NCI-H526 (cell line): ENCODE measurements around the gene TMEM143.
A peak's percentile ranks its signal among the peaks of the same experiment; 100 is the strongest.

ENCODE experiments used
- DNase-seq, 2 experiments: peaks; one replicate each; lab custom pipeline; 2025; lab: John Stamatoyannopoulos, UW

The TMEM143 gene

GRCh38 chr19:48359123-48359522, 4.6 kb downstream of the TMEM143 start:
- DNase-seq = no peak

GRCh38 chr19:48355365-48355954, 8.3 kb downstream of the TMEM143 start:
- no peak for DNase-seq

GRCh38 chr19:48354332-48354992, 9.3 kb downstream of the TMEM143 start:
- DNase-seq = no peak

GRCh38 chr19:48353677-48354076, 10.1 kb downstream of the TMEM143 start:
- no peak for DNase-seq

GRCh38 chr19:48351341-48351752, 12.4 kb downstream of the TMEM143 start:
- DNase-seq = peak; percentile 89 to 95

- peak in 1 of 2 experiments; percentile 65 for DNase-seq
Measured at GRCh38 chr19:48350856-48351255, 12.9 kb downstream of the TMEM143 start.

GRCh38 chr19:48348737-48349136, 15.0 kb downstream of the TMEM143 start:
- DNase-seq = no peak

GRCh38 chr19:48348045-48348444, 15.7 kb downstream of the TMEM143 start:
- DNase-seq = no peak

- DNase-seq = no peak
Measured at GRCh38 chr19:48346191-48346590, 17.5 kb downstream of the TMEM143 start.

GRCh38 chr19:48344892-48345291, 18.8 kb downstream of the TMEM143 start:
- peak in 1 of 2 experiments; percentile 22 for DNase-seq

GRCh38 chr19:48342841-48343540, 20.7 kb downstream of the TMEM143 start:
- no peak for DNase-seq

- no peak for DNase-seq
Measured at GRCh38 chr19:48342414-48342738, 21.4 kb downstream of the TMEM143 start.

- DNase-seq = no peak
Measured at GRCh38 chr19:48341515-48342413, 22.0 kb downstream of the TMEM143 start.

GRCh38 chr19:48340995-48341394, 22.7 kb downstream of the TMEM143 start:
- no peak for DNase-seq

GRCh38 chr19:48338802-48339503, 24.8 kb downstream of the TMEM143 start:
- DNase-seq = no peak

GRCh38 chr19:48338253-48338755, 25.4 kb downstream of the TMEM143 start:
- no peak for DNase-seq

GRCh38 chr19:48333467-48334384, 30.0 kb downstream of the TMEM143 start:
- DNase-seq = peak; percentile 85 to 96

- DNase-seq = peak; percentile 99 to 100
Measured at GRCh38 chr19:48332662-48333466, 30.9 kb downstream of the TMEM143 start.

- DNase-seq = peak in 1 of 2 experiments; percentile 52
Measured at GRCh38 chr19:48332351-48332661, 31.4 kb downstream of the TMEM143 start.
